SH-SY5Y (cell line): ENCODE data around the gene GIPC1.

Experiments
- GATA2 ChIP-seq: IDR thresholded peaks from 2 replicates; pipeline ENCODE4 v1.6.1; 2011; ENCODE audit warnings: mild to moderate bottlenecking, low read depth, low read length
- GATA3 ChIP-seq: IDR thresholded peaks from 2 replicates; pipeline ENCODE4 v1.6.1; 2011; ENCODE audit warnings: low read depth, mild to moderate bottlenecking, low read length, moderate library complexity

- TF ChIP-seq GATA2 (no peak), GATA3 (no peak)
Measured at GRCh38 chr19:14542711-14543328, 46.9 kb upstream of the GIPC1 start.
